ENCODE data around the gene MRPL19.
"Not testable (repeated sequence)": the region's sequence is repeated elsewhere in the genome, so short reads cannot be mapped to it uniquely, and the experiment has no call there.

MRPL19 gene

DNA sequence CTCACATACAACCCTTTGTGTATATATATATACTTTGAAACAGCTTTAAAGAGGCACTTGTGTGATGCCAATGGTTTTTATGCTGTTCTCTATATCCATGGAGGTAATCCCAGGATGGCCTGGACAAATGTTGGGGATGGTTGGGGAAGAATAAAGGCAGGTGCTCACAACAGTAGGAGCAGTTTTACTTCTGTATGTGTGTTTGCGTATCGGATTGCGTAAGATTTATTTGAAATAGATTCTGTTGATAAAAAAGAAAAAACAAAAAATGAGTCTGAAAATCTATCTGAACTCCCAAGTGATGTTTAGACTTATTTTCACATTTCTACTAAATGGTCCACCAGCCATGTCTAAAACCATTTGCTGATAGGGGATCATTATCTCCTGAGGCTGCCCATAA is 29.3 kb downstream of the MRPL19 start:
- DNase-seq: no peak

DNA sequence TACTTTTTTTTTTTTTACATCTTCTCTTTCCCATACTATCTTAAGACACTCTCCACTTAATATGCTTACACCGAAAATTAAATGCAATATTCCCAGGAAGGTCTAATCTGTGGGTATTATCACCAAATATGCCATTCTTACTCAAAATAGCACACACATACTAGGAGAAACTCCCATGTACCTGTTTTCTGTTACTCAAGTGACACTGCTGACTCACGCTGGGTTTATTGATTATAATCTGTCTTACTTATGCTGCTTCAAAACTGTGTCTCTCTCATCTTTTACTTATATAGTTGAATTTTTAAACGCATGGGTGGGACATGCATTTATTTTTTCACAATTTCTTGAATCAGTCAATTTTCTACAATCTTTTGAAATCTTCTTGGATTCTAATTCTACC is 29.9 kb downstream of the MRPL19 start:
- DNase-seq: no peak

DNA sequence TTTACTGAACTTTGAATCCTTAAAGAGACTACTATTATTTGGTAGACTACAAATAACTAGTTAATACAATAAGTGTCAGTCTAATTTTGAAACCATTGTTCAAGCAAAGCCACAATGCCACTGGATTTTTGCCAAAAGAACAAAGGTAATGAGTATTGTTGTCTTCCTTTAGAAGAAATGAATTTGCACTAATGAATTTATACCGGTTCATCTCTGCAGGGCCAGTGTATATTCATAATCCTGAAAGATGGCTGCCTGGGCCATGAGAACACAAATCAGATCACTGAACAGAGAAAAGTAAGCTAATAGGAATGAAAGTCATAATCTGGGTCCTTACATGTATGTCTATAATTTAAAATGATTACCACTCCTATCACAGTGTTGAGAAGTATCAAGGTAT is 33.0 kb downstream of the MRPL19 start:
- no peak for DNase-seq

DNA sequence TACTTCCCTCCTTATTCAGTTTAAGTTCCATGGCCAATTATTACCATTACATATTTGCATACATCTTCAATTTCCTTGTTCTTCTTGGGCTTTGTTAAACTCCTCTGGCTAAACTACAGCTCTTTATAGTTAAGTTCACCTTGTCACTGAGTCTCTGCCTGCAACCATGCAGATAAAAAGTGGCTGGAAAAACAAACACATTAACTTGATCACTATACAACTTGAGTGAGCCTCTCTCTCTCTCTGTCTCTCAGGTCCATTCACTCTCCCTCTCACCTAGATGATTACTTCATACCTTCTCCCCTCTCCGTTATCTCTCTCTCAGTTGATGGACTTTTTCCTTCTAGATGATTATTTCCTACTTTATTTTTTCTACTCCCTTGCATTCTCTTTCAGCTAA is 33.8 kb downstream of the MRPL19 start:
- no peak for DNase-seq

DNA sequence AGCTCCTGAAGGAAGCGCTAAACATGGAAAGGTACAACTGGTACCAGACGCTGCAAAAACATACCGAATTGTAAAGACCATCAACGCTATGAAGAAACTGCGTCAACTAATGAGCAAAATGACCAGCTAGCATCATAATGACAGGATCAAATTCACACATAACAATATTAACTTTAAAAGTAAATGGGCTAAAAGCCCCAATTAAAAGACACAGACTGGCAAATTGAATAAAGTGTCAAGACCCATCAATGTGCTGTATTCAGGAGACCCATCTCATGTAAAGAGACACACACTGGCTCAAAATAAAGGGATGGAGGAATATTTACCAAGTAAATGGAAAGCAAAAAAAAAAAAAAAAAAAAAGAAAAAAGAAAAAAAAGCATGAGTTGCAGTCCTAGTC is 36.8 kb downstream of the MRPL19 start:
- DNase-seq: not testable (repeated sequence)

DNA sequence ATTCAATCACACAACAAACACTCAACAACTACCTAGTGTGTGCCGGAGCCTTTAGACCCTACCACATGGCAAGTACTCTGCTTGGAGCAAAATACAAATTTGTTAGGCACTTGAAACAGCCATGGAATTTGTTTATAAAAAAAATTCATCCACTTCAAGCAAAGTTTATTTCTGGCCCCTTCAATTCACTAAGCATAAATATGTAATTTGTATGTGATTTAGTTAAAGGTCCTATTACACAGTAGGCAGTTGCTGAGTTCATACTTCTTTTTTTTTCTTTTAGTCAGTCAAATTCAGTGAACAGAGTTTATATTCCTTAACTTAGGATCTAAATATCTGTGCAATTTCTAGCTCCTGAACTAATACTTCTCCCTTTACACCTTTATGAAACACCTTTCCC is 41.6 kb downstream of the MRPL19 start:
- no peak for DNase-seq

DNA sequence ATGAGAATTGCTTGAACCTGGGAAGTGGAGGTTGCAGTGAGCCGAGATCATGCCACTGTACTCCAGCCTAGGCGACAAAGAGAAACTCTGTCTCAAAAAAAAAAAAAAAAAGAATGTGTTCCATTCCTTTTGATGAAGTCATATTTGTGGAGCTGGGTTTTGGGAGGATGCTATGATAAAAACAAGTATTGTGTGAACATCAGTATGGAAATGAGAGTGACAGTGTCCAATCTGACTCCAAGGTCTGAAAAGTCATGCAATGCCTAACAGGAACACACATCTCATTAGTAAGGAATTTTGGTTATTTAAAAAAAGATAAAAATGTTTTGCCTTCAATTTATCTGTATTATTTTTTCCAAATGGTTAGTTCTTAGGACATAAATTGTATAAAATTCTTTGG is 52.3 kb downstream of the MRPL19 start:
- DNase-seq: peak; percentile 11

DNA sequence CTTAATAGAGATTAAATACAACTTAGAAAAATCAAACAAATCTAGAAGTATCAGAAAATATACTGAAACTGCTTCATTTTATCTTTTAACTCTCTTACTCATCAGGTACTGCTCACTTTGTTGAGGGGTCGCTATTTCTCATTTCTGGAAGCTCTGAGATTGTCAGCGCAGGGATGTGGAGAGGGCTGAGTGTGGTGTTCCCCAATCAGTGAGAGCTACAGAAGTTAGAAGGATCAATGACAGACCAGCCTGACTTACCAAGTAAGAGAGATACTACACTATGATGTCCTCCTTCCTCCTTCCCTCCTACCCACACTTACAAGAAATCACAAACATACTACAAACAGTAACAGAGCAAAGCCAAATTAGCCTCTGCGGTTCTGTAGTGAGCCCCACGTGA is 56.0 kb downstream of the MRPL19 start:
- no peak for DNase-seq

DNA sequence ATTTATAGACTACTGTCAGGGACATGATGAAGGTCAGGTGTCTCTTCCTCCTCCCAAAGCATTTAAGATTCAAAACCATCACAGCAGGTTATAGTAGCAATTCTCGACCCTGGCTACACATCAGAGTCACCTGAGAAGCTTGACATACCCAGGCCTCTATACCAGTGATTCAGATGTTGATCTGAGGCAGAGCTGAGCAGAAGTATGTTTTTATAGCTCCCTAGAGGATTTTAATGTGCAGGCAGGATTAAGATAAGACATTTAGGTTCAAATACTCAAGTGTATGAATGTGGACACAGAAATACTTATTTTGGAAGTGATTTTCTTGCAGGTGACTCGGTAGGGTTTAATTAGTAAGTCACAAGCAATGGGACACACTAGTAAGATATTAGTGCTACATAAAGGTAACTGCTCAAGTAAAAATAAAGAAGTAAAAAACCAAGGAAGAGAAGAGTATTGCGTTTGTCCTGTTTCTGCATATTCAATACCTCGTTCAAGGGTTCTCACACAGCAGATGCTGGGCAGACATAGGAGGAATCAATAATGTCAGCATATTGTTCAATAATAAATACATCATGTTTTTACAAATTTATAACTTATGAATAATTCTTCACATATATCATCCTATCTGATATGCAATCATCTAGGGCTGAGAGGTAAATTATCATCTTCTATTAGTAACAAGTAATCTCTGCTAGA is 57.2 kb downstream of the MRPL19 start:
- no peak for DNase-seq

DNA sequence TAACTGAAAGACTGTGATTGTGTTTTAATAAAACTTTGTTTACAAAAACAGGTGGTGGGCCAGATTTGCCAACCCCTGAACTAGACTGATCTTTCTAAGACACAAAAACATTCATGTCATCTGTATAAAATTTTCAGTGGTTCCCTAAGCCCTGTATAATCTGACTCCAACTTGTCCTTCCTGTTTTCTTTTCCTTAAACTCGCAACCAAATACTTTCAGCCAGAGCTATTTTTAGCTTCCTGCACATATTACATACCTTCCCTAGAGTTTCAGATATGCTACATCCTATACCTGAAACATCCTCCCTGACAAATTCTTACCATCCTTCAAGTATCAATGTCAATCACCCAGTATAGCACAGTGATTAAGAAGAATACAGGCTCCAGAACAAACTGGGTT is 59.3 kb downstream of the MRPL19 start:
- DNase-seq: no peak

DNA sequence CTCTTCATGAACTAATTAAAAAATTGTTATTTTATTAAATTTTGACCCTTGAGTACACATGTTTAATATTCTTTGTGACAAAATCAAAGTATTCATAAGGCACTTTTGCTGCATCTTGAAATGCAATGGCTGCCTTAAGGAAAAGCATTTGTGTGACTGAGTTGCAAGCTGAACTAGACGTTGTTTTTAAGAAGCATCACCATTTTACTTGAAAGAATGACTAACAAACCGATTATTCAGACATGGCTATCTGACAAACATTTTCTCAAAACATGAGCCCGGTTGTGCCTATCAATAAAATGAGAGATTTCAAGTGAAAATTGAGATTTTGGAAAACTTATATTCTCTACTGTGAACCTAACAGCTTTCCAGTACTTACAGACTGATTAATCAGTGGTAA is 61.3 kb downstream of the MRPL19 start:
- no peak for DNase-seq

DNA sequence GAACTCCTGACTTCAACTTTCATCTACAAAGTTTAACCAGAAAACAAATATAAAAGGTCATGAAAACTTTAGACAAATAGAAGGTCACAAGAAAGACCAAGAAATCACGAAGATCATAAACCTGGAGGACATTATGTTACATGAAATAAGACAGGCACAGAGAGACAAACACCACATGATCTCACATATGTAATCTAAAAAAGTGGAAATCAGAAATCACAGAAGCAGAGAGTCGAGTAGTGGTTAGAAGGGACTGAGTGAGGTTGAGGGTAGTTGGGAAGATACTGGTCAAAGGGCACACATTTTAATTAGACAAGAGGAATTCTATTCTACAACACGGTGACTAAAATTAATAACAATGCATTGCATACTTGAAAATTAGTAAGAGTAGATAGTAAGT is 62.7 kb downstream of the MRPL19 start:
- DNase-seq: no peak

DNA sequence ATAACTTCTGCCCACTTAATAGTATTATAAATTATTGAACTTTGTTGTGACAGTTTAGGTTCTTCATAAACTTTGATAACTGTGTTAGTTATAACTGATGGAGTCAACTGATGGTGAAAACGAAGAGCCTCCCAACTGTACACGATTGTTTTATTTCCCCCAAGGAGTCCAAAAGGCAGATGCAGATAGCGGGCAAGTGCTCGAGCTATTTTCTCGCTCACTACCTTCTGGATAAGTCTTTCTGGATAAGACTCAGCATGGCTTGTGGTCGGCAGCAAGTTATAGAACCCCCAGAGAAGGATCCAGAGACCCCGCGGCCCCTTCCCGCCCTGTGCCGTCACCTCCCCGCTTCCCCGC is 63.6 kb downstream of the MRPL19 start:
- no peak for DNase-seq

DNA sequence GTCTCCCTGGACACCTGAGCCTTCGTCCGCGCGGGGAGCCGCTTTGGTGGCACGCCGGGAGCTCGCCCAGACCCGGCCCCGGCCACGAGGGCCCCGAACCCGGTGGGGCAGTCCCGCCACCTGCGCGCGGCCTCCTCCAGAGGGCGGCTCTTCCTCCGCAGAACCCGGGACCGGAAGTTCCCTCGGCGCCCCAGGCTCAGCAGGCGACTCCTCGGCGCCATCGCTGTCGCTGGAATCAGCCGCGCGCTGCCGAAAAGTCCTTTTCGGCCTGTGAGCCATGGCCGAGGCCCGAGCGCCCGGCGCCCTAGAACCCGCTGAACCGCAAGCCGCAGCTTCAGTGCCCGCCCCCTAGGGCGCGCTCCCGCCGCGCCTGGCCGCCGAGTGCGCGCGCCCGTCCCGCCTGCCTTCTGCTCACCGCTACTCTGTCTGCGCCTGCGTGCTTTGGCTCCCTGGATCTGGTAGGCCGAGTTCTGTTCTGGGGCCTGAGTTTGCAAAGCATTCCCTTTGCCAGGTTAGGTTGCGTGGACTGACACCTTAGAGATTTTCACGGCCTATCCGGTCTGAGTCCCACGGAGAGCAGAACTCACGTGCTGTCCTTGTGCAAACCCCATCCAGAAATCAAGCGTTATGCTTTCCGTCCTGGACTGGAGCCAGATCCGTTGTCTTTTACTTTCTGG is 64.1 kb downstream of the MRPL19 start, which contains the start of gene GCFC2:
GCFC2 (minus strand) TSS at position 339 of the 677 bp plus-strand sequence; CDS start at position 279, 60 bp downstream.
- peak; percentile 82 for DNase-seq

DNA sequence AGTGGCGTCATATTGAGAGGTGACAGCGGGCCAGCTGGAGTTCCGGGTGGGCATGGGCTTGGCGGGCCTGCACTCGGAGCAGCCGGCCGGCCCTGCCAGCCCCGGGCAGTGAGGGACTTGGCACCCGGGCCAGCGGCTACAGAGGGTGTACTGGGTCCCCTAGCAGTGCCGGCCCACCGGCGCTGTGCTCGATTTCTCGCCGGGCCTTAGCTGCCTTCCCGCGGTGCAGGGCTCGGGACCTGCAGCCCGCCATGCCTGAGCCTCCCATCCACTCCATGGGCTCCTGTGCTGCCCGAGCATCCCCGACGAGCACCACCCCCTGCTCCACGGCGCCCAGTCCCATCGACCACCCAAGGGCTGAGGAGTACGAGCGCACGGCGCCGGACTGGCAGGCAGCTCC is 65.0 kb downstream of the MRPL19 start:
- DNase-seq: not testable (repeated sequence)

DNA sequence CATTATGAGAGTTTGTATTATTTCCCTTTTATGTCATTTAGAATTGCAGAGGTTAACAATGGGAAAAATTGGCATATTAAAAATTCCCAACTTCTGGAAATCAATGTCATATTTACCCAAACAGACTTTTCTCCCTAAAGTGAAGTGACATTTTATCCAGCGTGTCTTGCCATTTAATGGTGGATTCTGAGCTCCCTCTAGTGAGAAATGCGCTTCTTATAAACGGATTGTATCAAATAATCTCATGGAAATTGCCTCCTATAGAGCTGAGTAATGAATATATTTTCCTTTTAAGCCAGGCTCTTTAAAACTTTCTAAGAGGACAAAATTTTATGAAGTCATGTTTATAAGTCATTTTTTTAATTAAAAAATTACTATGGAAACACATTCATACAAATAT is 69.8 kb downstream of the MRPL19 start:
- DNase-seq: no peak

DNA sequence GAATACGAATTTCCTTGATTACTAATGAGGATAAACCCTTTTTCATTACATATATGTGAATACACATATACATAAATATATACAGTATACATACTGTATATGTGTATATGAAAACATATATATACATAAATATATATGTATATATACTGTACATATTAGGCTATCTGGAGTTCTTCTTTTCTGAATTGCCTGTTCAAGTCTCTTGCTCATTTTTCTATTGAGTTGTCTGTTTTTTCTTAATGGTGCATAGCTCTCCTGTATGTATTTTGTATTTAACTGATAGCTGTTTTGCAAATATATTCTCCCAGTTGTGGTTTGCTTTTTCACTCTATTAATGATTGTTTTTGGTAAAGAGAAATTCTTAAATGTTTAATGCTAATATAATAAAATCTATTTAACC is 73.0 kb downstream of the MRPL19 start:
- DNase-seq: no peak

DNA sequence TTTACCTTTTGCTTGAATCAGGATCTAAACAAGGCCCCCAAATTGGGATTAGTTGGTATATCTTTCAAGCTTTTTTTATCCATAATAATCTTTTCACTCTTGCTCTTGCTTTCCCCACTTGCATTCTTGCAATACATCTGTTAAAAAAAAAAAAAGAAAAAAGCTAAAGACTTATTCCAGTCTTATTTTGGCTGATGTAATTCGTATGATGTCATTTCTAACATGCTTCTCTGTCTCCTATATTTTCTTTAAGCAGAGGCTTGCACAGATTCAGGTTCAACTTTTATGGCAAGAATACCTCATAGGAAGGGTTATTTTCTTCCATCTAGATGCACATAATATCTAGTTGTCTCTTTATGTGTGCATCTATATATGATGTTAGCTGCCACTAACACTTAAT is 73.9 kb downstream of the MRPL19 start:
- no peak for DNase-seq

DNA sequence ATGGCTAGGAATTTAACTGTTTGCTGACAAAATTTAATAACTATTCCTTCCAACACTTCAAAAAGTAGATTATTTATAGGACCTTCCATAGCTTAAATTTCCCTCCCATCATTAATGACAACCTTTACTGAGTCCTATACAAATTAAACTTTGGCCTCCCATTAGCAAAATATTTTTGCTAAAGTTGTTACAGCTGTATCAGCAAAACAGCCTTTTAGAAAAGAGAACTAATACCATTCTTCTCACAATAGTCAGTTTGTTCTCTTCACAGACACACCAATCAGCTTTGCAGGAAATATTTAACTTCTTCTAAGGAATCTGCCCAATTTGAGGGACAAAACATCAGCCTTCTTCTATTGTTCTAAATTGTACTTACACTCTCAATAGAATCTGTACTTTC is 76.1 kb downstream of the MRPL19 start:
- no peak for DNase-seq

DNA sequence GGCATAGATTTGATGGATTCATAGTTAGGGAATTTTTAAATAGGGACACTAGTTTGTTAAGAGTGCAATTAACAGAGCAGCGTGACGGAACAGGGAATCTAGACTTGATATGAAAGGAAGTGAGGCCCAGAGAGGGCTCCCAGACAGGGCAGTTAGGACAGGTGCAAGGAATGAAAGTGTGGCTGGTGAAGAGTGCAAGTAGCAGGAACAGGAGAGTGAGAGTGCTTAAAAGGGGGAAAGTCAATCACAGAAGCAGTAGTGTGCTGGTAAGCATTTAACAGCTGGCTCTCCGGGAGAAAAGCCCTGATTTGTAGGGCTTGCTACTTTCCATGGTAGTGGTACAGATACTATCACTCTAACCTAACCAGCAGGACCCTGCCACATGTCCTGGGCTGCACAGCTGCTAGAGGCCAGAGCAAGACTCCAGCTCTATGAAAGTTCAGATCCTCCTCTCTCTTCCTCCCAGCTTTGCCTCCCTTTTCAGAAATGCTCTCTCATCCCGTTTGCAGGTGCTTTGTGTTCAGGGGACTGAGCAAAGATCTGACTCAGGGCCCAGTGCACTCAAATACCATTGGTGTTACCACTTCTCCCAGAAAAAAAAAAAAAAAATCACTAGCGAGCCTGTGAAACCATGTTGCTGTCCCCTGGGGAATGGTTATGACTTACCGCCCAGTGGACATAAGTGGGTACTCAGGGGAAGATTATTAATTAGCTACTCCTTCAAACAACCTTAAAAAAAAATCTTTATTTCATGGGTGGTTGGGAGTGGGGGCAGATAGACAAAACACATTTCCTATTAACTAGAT is 82.2 kb downstream of the MRPL19 start:
- no peak for DNase-seq

DNA sequence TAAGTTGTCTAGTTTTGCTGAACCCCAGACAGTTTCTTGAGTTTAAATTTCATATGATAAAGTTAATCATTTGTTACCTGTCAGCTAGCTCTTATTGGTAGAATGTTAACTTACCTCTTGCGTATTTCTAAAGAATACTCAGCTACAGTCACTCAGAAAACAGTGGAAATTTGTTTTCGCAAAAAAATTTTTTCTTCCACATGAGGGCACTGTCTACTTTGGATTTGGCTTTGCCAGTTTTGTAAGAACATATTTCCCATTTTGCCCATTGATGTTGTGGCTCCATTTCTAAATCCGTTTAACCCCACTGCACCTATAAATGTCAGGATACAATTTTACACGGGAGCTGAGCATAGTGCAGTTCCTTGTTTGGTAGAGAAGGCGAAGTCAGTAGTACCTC is 83.3 kb downstream of the MRPL19 start:
- DNase-seq: no peak

DNA sequence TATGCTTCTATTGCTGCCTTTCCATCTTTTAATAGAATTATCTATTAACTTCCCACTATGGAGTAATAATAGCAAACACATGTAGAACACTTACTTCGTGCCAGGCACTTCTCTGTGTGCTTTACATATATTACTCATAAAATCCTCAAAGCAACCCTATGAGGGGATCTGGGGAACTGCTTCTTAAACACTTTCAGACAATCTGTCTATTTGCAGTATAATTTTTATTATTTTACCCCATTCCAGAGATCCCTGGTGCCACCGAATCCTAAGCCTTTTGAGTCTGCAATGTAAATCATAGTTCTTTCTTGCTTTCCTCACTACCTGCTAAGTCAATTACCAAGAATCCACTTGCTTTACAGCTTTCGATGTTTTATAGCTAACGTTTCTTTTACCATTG is 89.7 kb downstream of the MRPL19 start:
- DNase-seq: no peak

DNA sequence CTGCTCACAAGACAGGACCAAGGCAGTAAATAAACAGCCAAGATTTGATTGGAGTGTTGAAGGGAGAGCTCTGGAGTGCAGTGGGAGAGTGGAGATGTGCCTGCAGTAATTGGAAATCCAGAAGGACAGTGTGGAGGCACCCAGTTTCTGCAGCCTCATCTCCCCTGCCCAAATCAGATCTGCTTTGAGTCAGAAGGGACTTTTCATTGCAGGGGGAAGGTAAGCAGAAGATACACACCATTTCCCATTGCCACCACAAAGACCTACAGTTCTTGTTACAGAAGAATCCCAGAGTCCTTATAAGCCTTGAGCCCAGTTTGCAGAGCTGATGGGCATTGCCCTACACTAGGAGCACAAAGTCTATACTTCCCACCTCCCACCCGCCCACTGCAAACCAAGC is 91.4 kb downstream of the MRPL19 start:
- DNase-seq: no peak

Measured in kidney glomerular epithelial cell (primary cell).